ENCODE results near the gene CDK14. TPM values are rescaled to one million over a fixed set of nuclear protein-coding genes. Genes with fewer than 3 reads are reported as not detected.

Gene CDK14
- total and polyA plus RNA-seq, 2 of the 8 experiments (the other 6 are each of a cell fraction or from before 2014, with no cell fraction given), result 5.5 to 47.3 TPM

- no peak overlapping the region for H2BK5ac ChIP-seq (ENCODE audit: low read depth, low read length)
- no peak overlapping the region for H3K56ac ChIP-seq (replicated peaks; ENCODE audit: insufficient read length, low read depth, low read length)
- no peak overlapping the region for H3K9ac ChIP-seq (replicated peaks in 1 of 4; ENCODE audit: extremely low read depth in 1 of 4, low read depth in 3 of 4, low read length in 3 of 4)
- H3K23me2 ChIP-seq (ENCODE audit: low read depth, low read length), result no peaks in the 10 kb centered on the region
- H2BK120ac ChIP-seq (replicated peaks; ENCODE audit: low read depth, low read length), result no peak overlapping the region
- H4K20me1 ChIP-seq (replicated peaks in 1 of 2; ENCODE audit: control insufficient read depth in 1 of 2, insufficient read depth in 2 of 2, low read length in 2 of 2), result peaks cover 0 to 1% of the 10 kb centered on the region in 2 experiments
- H3K79me1 ChIP-seq (ENCODE audit: low read depth, low read length), result no peaks in the 10 kb centered on the region
- peaks cover 3 to 8% of the 10 kb centered on the region in 2 experiments; a peak in 1 of 4 replicates for H3K9me3 ChIP-seq (ENCODE audit: insufficient read depth in 2 of 2, low read depth in 1 of 2, low read length in 1 of 2)
- no peak overlapping the region for H4K91ac ChIP-seq (replicated peaks; ENCODE audit: insufficient read length, low read length)
- H4K5ac ChIP-seq (ENCODE audit: insufficient read length, low read depth, low read length), result no peak overlapping the region
- no peak for DNase-seq (ENCODE audit: low read depth in 1 of 2, low spot score in 2 of 2)
- WGBS, 2 experiments (ENCODE audit: extremely low coverage in 1 of 2, insufficient coverage in 1 of 2, insufficient read length in 1 of 2, insufficient replicate concordance in 2 of 2, low coverage in 1 of 2, low lambda C conversion rate in 2 of 2, missing lambda C conversion rate in 1 of 2), result 26% methylated on average over 5 of the region's 5 CpGs; no CpG with 5 or more reads in 1 of the 2 experiments
- no peak overlapping the region for H3K27ac ChIP-seq (ENCODE audit: low read depth, low read length)
- H3K27me3 ChIP-seq (replicated peaks in 1 of 4; ENCODE audit: control insufficient read depth in 3 of 4, extremely low read depth in 1 of 4, insufficient read depth in 3 of 4, low read length in 3 of 4), result peaks cover 0 to 3% (median 1%) of the 10 kb centered on the region in 4 experiments; a peak in 3 of 7 replicates
- no peak overlapping the region for H2BK12ac ChIP-seq (ENCODE audit: low read depth, low read length)
- no peak overlapping the region for H3K4me3 ChIP-seq (ENCODE audit: extremely low read depth in 1 of 4, insufficient read depth in 2 of 4, low read depth in 3 of 4, low read length in 4 of 4)
- no peaks in the 10 kb centered on the region for H3K36me3 ChIP-seq (ENCODE audit: control insufficient read depth in 2 of 4, insufficient read depth in 4 of 4, low read length in 3 of 4)
- ChIA-PET CTCF (ENCODE audit: partially characterized antibody) (interaction anchor here (0.7 kb wide), 1 partner anchor 99 kb away, joined by 3 read pairs; no protein-coding TSS in a partner anchor), POLR2A (ENCODE audit: partially characterized antibody) (interaction anchor here (1.4 kb wide), 1 partner anchor 10 kb away, joined by 4 read pairs; no protein-coding TSS in a partner anchor)
- no peaks in the 10 kb centered on the region for H3K79me2 ChIP-seq (ENCODE audit: control insufficient read depth in 1 of 2, insufficient read depth in 2 of 2, low read length in 2 of 2)
- no peak overlapping the region for H2BK20ac ChIP-seq (ENCODE audit: low read length)
- no peak for FAIRE-seq
- H3K18ac ChIP-seq (ENCODE audit: extremely low read depth, low read length), result no peak overlapping the region
- peak overlapping the region; percentile 7 to 20; a peak in 1 of 4 replicates for H3K4me2 ChIP-seq (ENCODE audit: insufficient read depth in 1 of 2, low read depth in 2 of 2, low read length in 2 of 2)
- no peak overlapping the region for H2AFZ ChIP-seq (ENCODE audit: low read length)
- no peak overlapping the region for H3K23ac ChIP-seq (ENCODE audit: insufficient read length)
- H3K14ac ChIP-seq (ENCODE audit: insufficient read length), result no peak overlapping the region
- H3K4me1 ChIP-seq (replicated peaks in 1 of 4; ENCODE audit: control insufficient read depth in 3 of 4, insufficient read depth in 4 of 4, low read length in 3 of 4), result peaks cover 0 to 3% (median 2%) of the 10 kb centered on the region in 4 experiments; a peak in 2 of 7 replicates
- no peak overlapping the region for H3K4ac ChIP-seq (replicated peaks; ENCODE audit: insufficient read length, low read depth, low read length)
- no peak overlapping the region for H2BK15ac ChIP-seq (ENCODE audit: low read length)
- H4K8ac ChIP-seq (ENCODE audit: extremely low read depth, insufficient read depth, low read length), result no peak overlapping the region
- no peak overlapping the region for H2AK5ac ChIP-seq (ENCODE audit: low read depth, low read length)
- TF ChIP-seq TCF12 (IDR thresholded peaks at IDR 0.05; ENCODE audit: low read depth, low read length), result no peak
- no peak for TF ChIP-seq PHF8 (conservative IDR thresholded peaks at IDR 0.05; ENCODE audit: low read depth, low read length)
- TF ChIP-seq ASH2L (IDR thresholded peaks at IDR 0.05; ENCODE audit: low read length), result no peak
- no peak for TF ChIP-seq RBBP5 (IDR thresholded peaks at IDR 0.05; ENCODE audit: borderline replicate concordance, low read depth, low read length)
- no peak for TF ChIP-seq RXRA (IDR thresholded peaks at IDR 0.05; ENCODE audit: insufficient read depth, low read depth, low read length)
- TF ChIP-seq MAFK (IDR thresholded peaks at IDR 0.05; ENCODE audit: low read depth, low read length), result no peak
- no peak for TF ChIP-seq CTCF (IDR thresholded peaks at IDR 0.05; ENCODE audit: control extremely low read depth in 1 of 3, insufficient read depth in 1 of 3, low read depth in 1 of 3, low read length in 3 of 3)
- TF ChIP-seq KDM5A (IDR thresholded peaks at IDR 0.05; ENCODE audit: low read length), result no peak
- TF ChIP-seq SIN3A (conservative IDR thresholded peaks at IDR 0.05 in 1 of 2, IDR thresholded peaks at IDR 0.05 in 1 of 2; ENCODE audit: low read depth in 1 of 2, low read length in 2 of 2), result no peak
- TF ChIP-seq SUZ12 (IDR thresholded peaks at IDR 0.05; ENCODE audit: low read length), result no peak
- no peak for TF ChIP-seq FOSL1 (IDR thresholded peaks at IDR 0.05; ENCODE audit: insufficient read depth, low read depth, low read length)
Observed at GRCh38 chr7:91169830-91170191, 573.7 kb downstream of the CDK14 start.
